Stimulated activated CD8-positive, alpha-beta memory T cell treated with anti-CD3 and anti-CD28 coated beads, Interleukin-12 subunit alpha, Interleukin-12 subunit beta, amount 100 ng/mL, for 4 hours (primary cell): ENCODE results near the gene L3MBTL4.
"Not testable (repeated sequence)": the region's sequence is repeated elsewhere in the genome, so short reads cannot be mapped to it uniquely, and the experiment has no call there.

ENCODE experiments used
- DNase-seq: peaks from one replicate; pipeline ENCODE4 v3.0.0-alpha.2; 2020; ENCODE audit warnings: low read depth

L3MBTL4 gene

DNA sequence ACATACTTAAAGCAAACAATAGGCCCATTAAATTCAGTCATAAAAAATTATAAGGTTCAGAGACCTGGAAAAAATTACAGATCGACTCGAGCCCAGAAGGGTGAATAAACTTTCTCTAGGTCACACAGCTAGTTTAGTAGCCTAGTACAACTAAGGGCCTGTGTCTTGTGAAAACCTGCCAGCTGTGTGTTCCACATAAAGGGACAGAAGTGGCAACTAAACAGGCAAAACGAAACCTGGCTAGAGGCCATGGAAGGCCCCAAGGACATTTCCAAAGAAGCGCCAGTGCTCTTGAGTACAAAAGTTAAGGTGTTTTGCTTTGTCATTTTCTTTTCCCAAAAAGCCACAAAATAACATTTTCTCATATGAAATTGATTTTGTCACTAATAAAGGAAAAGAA, 164.9 kb downstream of the L3MBTL4 start:
- no peak for DNase-seq

DNA sequence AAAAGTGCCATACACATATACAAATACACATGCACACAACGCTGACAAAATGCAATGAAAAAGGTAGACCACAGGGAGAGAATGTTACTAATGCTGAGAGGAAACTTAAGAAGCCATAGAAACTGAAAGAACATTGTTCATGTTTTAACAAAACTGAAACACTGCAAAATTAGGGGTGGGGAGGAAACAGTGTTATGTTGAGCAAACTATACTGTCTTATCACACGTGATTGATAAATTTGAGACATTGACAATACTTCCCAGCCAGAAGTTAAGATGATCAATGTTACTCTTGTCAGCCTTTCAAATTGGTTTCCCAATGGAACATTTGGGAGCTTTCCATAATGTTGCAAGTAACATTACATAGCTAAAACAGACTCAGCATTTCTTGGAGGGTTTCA, 165.5 kb downstream of the L3MBTL4 start:
- DNase-seq, result no peak

DNA sequence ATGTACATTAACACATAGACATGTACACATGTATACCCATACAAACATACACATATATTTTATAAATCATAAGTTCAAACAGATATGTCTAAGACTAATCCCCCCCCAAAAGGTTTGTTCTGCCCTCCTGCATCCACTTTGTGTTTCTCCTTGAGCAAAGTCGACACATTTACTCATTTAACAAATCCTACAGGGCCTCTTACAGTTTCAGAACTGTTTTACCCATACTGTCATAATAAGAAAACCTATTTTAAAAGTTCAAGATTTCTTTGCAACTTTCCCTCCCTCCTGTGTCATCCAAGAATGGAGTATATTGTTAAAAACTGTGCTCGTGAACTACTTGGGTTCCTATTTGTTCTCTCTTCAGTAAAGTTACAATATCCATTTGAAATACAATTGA, 166.7 kb downstream of the L3MBTL4 start:
- DNase-seq, result no peak

DNA sequence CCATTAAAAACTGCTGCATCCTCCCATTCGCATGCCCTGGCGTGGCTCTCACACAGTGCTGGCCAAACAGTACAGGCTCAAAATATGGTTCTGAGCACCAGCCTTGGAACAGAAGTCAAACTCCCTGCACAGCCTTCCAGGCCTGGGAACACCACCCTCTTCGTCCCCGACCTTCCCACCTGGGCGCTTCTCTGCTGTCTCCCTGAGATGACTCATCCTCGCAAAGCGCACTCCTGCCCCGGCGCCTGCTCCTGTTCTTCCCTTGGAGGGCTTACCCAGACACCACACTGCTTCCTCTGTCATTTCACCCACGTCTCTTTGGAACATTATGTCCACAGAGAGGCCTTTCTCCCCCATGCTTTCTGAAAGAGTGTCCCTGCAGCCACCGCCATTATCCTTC, 172.7 kb downstream of the L3MBTL4 start:
- no peak for DNase-seq

DNA sequence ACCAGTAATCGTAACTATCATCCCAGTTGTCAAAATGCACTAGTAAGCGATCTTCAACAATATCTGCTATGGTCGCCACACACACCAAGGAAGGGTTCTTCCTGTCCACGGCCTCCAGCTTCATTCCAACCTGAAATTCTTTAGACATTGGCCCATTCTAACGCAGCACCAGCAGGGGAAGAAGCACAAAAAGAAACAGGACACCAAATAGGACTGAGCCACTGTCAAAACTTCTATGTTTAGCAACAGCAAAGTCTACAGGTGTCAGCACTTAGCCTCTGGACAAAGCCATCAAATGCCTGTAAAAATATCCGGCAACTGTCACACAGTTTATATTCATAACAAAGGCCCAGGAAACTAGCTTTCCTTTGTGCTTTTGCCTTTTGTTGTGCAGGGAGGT, 175.0 kb downstream of the L3MBTL4 start:
- no peak for DNase-seq

DNA sequence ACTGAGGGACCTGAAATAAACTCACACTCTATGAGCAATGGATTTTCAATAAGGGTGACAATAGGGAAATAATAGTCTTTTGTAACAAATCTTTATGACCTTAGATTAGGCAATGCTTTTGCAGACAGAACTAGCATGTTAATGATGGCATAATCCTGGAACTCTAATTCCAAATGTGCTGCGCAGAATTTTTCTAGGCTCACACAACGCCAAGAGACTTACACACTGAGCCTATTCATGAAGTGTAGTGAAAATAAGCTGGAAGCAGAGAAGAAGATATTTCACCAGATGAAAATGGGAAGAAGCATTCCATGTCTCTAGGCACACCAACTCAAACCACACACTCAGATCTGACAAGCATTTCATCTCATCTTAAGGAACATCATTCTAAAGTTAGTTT, 178.5 kb downstream of the L3MBTL4 start:
- DNase-seq, result no peak

DNA sequence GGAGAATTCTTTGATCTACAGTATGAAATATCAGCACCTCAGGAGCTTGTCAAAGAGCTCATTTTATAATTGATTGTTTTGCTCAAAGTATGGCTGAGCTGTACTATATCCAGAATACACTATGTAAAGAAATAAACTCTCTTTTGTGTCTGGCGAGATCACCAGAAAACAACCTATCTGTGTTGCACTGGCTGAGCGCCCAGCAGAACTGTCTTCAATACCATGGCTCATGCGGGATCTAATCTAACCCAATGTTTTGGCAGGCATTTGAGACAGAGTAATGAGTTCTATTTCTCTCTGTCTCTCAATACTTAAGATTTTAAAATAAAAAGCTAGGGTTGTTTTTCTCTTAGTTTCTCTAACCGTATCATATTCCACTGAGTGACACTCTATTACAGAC, 192.4 kb downstream of the L3MBTL4 start:
- no peak for DNase-seq

GRCh38 chr18:6221602-6222014, 193.1 kb downstream of the L3MBTL4 start:
- DNase-seq, result no peak

DNA sequence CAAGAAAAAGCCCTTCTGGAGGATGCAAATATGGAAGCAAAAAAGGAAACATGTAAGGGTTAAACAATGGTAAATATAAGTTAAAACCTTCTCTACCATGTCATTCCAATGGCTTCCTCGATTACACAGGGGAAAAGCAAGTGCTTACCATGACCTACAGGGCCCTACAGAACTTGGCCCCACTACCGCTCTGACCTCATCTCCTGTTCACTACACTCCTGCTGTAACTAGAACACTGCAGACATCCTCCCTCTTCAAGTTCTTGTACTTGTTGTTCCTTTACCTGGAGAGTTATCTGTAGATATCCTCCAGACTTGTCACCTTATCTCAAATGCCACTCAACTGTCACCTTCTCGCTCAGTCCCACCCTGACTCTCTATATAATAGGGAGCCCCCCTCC, 194.6 kb downstream of the L3MBTL4 start:
- DNase-seq, result no peak

DNA sequence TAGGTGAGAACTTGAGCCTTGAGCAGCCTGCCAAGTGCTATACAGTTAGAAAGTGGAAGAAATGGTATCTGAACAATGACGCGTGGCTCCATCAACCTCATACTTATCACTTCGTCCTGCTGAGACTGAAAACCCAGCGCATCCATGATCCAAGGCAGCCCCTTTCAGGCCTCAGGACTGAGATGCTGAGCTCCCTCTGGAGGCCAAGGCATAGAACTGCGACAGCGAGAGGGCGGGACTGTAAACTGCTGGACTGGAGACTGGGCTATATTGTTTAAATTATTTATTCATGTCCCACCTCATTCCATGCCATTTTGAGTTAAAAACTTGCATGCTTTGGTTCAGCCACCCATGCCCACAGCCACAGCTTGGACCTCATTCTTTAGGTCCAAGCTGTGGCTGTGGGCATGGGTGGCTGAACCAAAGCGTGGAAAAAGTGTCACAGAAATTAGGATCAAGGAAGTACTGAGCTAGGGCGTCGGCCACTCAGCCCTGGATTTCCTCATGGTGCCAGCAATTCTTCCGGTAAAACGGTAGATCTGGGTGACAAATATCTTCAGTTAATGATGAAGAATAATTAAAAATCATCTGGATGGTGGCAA, 195.5 kb downstream of the L3MBTL4 start:
- DNase-seq, result no peak

- no peak for DNase-seq
Measured at GRCh38 chr18:6215888-6216287, 198.8 kb downstream of the L3MBTL4 start.

GRCh38 chr18:6211174-6211504, 203.6 kb downstream of the L3MBTL4 start:
- no peak for DNase-seq

GRCh38 chr18:6210349-6211173, 204.2 kb downstream of the L3MBTL4 start:
- no peak for DNase-seq

DNA sequence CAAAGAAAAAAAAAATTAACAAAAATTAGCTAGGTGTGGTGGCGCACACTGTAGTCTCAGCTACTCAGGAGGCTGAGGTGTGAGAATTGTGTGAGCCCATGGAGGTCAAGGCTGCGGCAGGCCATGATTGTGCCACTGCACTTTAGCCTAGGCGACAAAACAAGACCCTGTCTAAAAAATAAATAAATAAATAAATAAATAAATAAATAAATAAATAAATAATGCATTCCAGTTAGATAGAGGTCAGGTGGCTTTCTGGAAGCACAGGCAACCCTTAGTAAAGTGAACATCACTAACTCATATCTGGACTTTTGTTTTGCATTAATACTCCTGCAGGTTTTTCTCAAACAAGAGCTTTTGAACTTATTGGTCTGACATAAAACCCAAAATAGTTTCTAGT, 206.8 kb downstream of the L3MBTL4 start:
- DNase-seq, result no peak

GRCh38 chr18:6207116-6207515, 207.6 kb downstream of the L3MBTL4 start:
- no peak for DNase-seq

DNA sequence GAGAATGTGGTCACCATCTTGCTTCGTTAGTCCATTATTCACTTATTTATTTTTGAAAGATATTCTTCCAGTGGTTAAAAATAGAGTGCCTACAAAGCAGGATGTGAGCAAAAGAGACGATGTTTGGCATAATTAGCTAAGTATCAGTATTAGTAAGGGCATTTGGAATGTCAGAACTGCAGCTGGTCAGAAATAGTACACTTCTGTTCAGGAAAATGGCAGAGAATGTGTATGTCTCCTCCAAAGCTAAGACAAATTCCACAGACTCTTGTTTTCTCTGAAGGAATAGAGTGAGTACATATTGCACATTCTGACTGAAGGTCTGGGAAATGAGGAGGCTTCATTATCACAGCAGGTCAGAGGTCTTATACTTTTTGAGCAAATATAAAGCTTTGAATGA, 209.0 kb downstream of the L3MBTL4 start:
- no peak for DNase-seq

DNA sequence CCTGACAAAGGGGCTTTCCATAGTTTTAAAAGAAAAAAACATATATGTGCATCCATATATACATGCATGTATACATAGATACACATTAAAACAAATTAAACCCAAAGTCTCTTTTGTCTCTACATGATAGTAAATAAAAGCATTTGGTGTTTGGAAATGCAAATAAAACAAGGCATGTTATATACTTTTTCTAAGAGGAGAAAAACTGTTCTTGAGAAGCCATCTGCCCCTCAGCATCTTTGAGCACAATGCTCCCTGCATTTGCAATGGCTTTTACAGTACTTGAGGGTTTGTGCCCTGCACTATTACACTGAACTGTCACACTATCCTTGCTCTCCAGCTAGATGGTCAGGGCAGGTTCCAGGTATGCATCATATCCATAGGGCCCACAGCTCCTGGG, 210.2 kb downstream of the L3MBTL4 start:
- DNase-seq, result no peak

GRCh38 chr18:6203791-6204190, 210.9 kb downstream of the L3MBTL4 start:
- no peak for DNase-seq

GRCh38 chr18:6202861-6203260, 211.8 kb downstream of the L3MBTL4 start:
- DNase-seq, result no peak

GRCh38 chr18:6200204-6200774, 214.4 kb downstream of the L3MBTL4 start:
- DNase-seq, result no peak

DNA sequence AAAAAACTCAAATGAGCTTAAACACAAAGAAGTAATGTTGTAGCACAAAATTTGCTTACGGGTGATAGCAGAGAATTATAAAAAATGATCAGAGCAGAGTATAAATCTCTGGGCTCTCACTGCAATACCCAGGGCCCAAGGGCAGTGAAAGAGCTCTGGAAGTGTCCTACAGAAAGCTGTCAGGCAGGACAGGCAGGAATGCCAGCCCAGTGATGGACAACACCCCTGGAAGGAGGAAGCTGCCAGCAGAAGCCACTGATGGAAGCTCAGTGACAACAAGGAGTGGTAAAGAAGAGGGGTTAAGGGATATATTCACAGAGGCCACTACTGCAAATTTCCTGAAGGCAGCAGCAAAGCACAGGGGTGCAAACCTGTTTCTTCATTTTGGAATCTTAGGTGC, 214.9 kb downstream of the L3MBTL4 start:
- no peak for DNase-seq

GRCh38 chr18:6198585-6198984, 216.1 kb downstream of the L3MBTL4 start:
- DNase-seq, result no peak

GRCh38 chr18:6194640-6195039, 220.1 kb downstream of the L3MBTL4 start:
- DNase-seq, result no peak

DNA sequence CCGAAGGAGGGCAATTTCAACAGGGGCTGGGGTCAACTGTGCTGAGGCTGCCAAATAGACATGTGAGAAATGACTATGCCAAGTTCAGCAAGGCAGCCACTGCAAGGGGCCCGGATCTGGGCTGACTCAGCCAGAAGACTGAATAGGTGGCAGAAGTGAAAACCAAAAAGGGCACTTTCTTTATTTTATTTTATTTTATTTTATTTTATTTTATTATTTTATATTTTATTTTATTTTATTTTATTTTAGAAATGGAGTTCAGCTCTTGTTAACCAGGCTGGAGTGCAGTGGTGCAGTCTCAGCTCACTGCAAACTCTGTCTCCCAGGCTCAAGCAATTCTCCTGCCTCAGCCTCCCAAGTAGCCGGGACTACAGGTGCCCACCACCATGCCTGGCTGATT, 228.9 kb downstream of the L3MBTL4 start:
- DNase-seq, result not testable (repeated sequence)
